Mesenchymal stem cell (in vitro differentiated cells and primary cell): Measurements from ENCODE around the gene ACRBP.

Experiments used
- DNase-seq: peaks from one replicate; pipeline ENCODE4 v3.0.0-alpha.2; 2013
- H2AFZ ChIP-seq: one replicate; pipeline ENCODE4 v1.6.1; 2013; ENCODE audit warnings: low read depth, mild to moderate bottlenecking, control low read depth, inconsistent platforms, low read length, moderate library complexity
- H2AK5ac ChIP-seq: 2 replicates; pipeline ENCODE4 v1.6.1; 2013; ENCODE audit warnings: low read length, moderate library complexity, mild to moderate bottlenecking, inconsistent platforms; ENCODE audit not compliant: severe bottlenecking
- H2BK120ac ChIP-seq: one replicate; pipeline ENCODE4 v1.6.1; 2013; ENCODE audit warnings: low read depth, mild to moderate bottlenecking, inconsistent platforms, low read length, moderate library complexity
- H2BK12ac ChIP-seq, 2 experiments: one replicate each; pipeline ENCODE4 v1.6.1; 2013; ENCODE audit warnings: inconsistent platforms in 2 of 2, low read length in 2 of 2, mild to moderate bottlenecking in 2 of 2, moderate library complexity in 2 of 2, control low read depth in 1 of 2
- H2BK15ac ChIP-seq: one replicate; pipeline ENCODE4 v1.6.1; 2013; ENCODE audit warnings: mild to moderate bottlenecking, low read depth, inconsistent platforms; ENCODE audit not compliant: poor library complexity, severe bottlenecking
- H2BK5ac ChIP-seq: 2 replicates; pipeline ENCODE4 v1.6.1; 2013; ENCODE audit warnings: low read depth, mild to moderate bottlenecking, low read length, control low read depth, inconsistent platforms; ENCODE audit not compliant: poor library complexity, severe bottlenecking
- H3K14ac ChIP-seq, 2 experiments: one replicate each; pipeline ENCODE4 v1.6.1; 2013; ENCODE audit warnings: inconsistent platforms in 2 of 2, low read length in 2 of 2, control low read depth in 1 of 2, mild to moderate bottlenecking in 1 of 2, moderate library complexity in 1 of 2
- H3K18ac ChIP-seq, 2 experiments: one replicate each; pipeline ENCODE4 v1.6.1; 2013; ENCODE audit warnings: inconsistent platforms in 2 of 2, low read length in 2 of 2, control low read depth in 1 of 2, low read depth in 1 of 2, mild to moderate bottlenecking in 1 of 2
- H3K23ac ChIP-seq, 2 experiments: one replicate each; pipeline ENCODE4 v1.6.1; 2013; ENCODE audit warnings: inconsistent platforms in 2 of 2, low read length in 2 of 2, mild to moderate bottlenecking in 2 of 2, moderate library complexity in 2 of 2, control low read depth in 1 of 2
- H3K27ac ChIP-seq: 2 replicates; pipeline ENCODE4 v1.5.1; 2013; ENCODE audit warnings: mild to moderate bottlenecking, moderate library complexity, low read length, control low read depth, inconsistent platforms; ENCODE audit not compliant: poor library complexity, severe bottlenecking
- H3K27me3 ChIP-seq, 2 experiments: 2 replicates each; pipeline versions ENCODE4 v1.6.1 to v1.7.0; 2013; ENCODE audit warnings: low read length in 2 of 2, mild to moderate bottlenecking in 2 of 2, moderate library complexity in 2 of 2, control low read depth in 1 of 2, inconsistent platforms in 1 of 2; ENCODE audit not compliant: control insufficient read depth in 1 of 2, insufficient read depth in 1 of 2
- H3K36me3 ChIP-seq, 2 experiments: 2 replicates each; pipeline versions ENCODE4 v1.6.1 to v1.7.0; 2013; ENCODE audit warnings: low read length in 2 of 2, control low read depth in 1 of 2, inconsistent platforms in 1 of 2, low read depth in 1 of 2, mild to moderate bottlenecking in 1 of 2; ENCODE audit not compliant: insufficient read depth in 2 of 2, control insufficient read depth in 1 of 2
- H3K4ac ChIP-seq, 2 experiments: one replicate each; pipeline ENCODE4 v1.6.1; 2013; ENCODE audit warnings: inconsistent platforms in 2 of 2, low read length in 2 of 2, mild to moderate bottlenecking in 2 of 2, moderate library complexity in 2 of 2, control low read depth in 1 of 2, low read depth in 1 of 2
- H3K4me1 ChIP-seq: 2 replicates; pipeline ENCODE4 v1.6.1; 2013; ENCODE audit warnings: low read depth, low read length, control low read depth; ENCODE audit not compliant: control insufficient read depth, insufficient read depth
- H3K4me2 ChIP-seq: 2 replicates; pipeline ENCODE4 v1.6.1; 2013; ENCODE audit warnings: low read length, mild to moderate bottlenecking, inconsistent platforms; ENCODE audit not compliant: poor library complexity, severe bottlenecking
- H3K4me3 ChIP-seq, 2 experiments: 2 replicates each; pipeline versions ENCODE4 v1.5.1 to v1.7.0; 2013; ENCODE audit warnings: low read length in 2 of 2, mild to moderate bottlenecking in 2 of 2, control low read depth in 1 of 2, low read depth in 1 of 2; ENCODE audit not compliant: insufficient read depth in 1 of 2
- H3K79me1 ChIP-seq: replicated peaks from 2 replicates; pipeline ENCODE4 v1.6.1; 2013; ENCODE audit warnings: mild to moderate bottlenecking, control low read depth, low read length, inconsistent platforms; ENCODE audit not compliant: poor library complexity, severe bottlenecking
- H3K9ac ChIP-seq: 2 replicates; pipeline ENCODE4 v1.7.0; 2013; ENCODE audit warnings: mild to moderate bottlenecking, low read length, moderate library complexity
- H3K9me3 ChIP-seq: 2 replicates; pipeline ENCODE4 v1.7.0; 2013; ENCODE audit warnings: mild to moderate bottlenecking, low read length; ENCODE audit not compliant: control insufficient read depth
- H4K8ac ChIP-seq: one replicate; pipeline ENCODE4 v1.6.1; 2013; ENCODE audit warnings: inconsistent platforms, mild to moderate bottlenecking, low read length, moderate library complexity
- H4K91ac ChIP-seq: one replicate; pipeline ENCODE4 v1.6.1; 2013; ENCODE audit warnings: mild to moderate bottlenecking, low read length, inconsistent platforms
- whole genome bisulfite sequencing: methylation state at CpG from one replicate; pipeline ENCODE4 v1.1.7; 2013; ENCODE audit warnings: mixed read lengths; 5-methylcytosine and 5-hydroxymethylcytosine counted together

ACRBP gene

GRCh38 chr12:6643569-6644256 is 3.5 kb downstream of the ACRBP start:
- Histone ChIP-seq H2BK5ac (no peak overlapping the region), H3K9ac (no peak overlapping the region), H2AK5ac (no peak overlapping the region), H3K4ac (no peak overlapping the region), H3K4me2 (no peak overlapping the region), H3K27me3 (peaks cover 9 to 32% of the 10 kb centered on the region in 2 experiments), H3K9me3 (peaks cover 40% of the 10 kb centered on the region), H4K91ac (no peak overlapping the region), H3K79me1 (no peaks in the 10 kb centered on the region), H3K4me1 (no peaks in the 10 kb centered on the region), H3K36me3 (peaks cover 8 to 27% of the 10 kb centered on the region in 2 experiments), H4K8ac (no peak overlapping the region), H2AFZ (no peak overlapping the region), H2BK15ac (no peak overlapping the region), H2BK12ac (no peak overlapping the region), H3K18ac (no peak overlapping the region), H3K23ac (no peak overlapping the region), H3K14ac (no peak overlapping the region), H2BK120ac (no peak overlapping the region), H3K27ac (no peak overlapping the region), H3K4me3 (peak overlapping the region in 1 of 2 experiments; percentile 12)
- no peak for DNase-seq
- WGBS, result 83% methylated on average over 5 of the region's 6 CpGs

- Histone ChIP-seq H4K8ac (no peak overlapping the region), H2BK5ac (no peak overlapping the region), H3K79me1 (no peaks in the 10 kb centered on the region), H2BK120ac (no peak overlapping the region), H2AFZ (no peak overlapping the region), H3K23ac (no peak overlapping the region), H2BK15ac (no peak overlapping the region), H4K91ac (no peak overlapping the region), H3K27ac (no peak overlapping the region), H3K4me2 (no peak overlapping the region), H3K27me3 (peaks cover 9 to 39% of the 10 kb centered on the region in 2 experiments), H2BK12ac (no peak overlapping the region), H3K9ac (no peak overlapping the region), H3K4me1 (peaks cover 3% of the 10 kb centered on the region), H3K18ac (no peak overlapping the region), H3K14ac (no peak overlapping the region), H2AK5ac (no peak overlapping the region), H3K4ac (no peak overlapping the region), H3K9me3 (peaks cover 40% of the 10 kb centered on the region), H3K4me3 (no peak overlapping the region), H3K36me3 (peaks cover 0 to 3% of the 10 kb centered on the region in 2 experiments)
- no peak for DNase-seq
- 60% methylated on average over 4 of the region's 4 CpGs for WGBS
Measured at GRCh38 chr12:6641131-6641530, 6.1 kb downstream of the ACRBP start.

- no peaks in the 10 kb centered on the region for H3K79me1 ChIP-seq
- H3K4me3 ChIP-seq, result no peak overlapping the region
- H3K27ac ChIP-seq, result no peak overlapping the region
- H2AK5ac ChIP-seq, result no peak overlapping the region
- no peak overlapping the region for H4K8ac ChIP-seq
- no peak overlapping the region for H3K23ac ChIP-seq
- peaks cover 9 to 41% of the 10 kb centered on the region in 2 experiments for H3K27me3 ChIP-seq
- no peak overlapping the region for H3K4me2 ChIP-seq
- H2BK15ac ChIP-seq, result no peak overlapping the region
- no peak overlapping the region for H2BK120ac ChIP-seq
- DNase-seq, result no peak
- no peak overlapping the region for H3K4ac ChIP-seq
- H3K18ac ChIP-seq, result no peak overlapping the region
- WGBS, result 73% methylated on average over 4 of the region's 4 CpGs
- no peak overlapping the region for H2BK12ac ChIP-seq
- peaks cover 40% of the 10 kb centered on the region for H3K9me3 ChIP-seq
- no peak overlapping the region for H3K9ac ChIP-seq
- H4K91ac ChIP-seq, result no peak overlapping the region
- H3K14ac ChIP-seq, result no peak overlapping the region
- H2AFZ ChIP-seq, result no peak overlapping the region
- peaks cover 0 to 3% of the 10 kb centered on the region in 2 experiments for H3K36me3 ChIP-seq
- H2BK5ac ChIP-seq, result no peak overlapping the region
- peaks cover 8% of the 10 kb centered on the region for H3K4me1 ChIP-seq
Measured at GRCh38 chr12:6640497-6640896, 6.7 kb downstream of the ACRBP start.

GRCh38 chr12:6639151-6639801 is 8.0 kb downstream of the ACRBP start:
- H4K8ac ChIP-seq, result no peak overlapping the region
- no peak overlapping the region for H3K18ac ChIP-seq
- H3K79me1 ChIP-seq, result no peaks in the 10 kb centered on the region
- peaks cover 10% of the 10 kb centered on the region for H3K4me1 ChIP-seq
- H3K23ac ChIP-seq, result no peak overlapping the region
- H3K27ac ChIP-seq, result no peak overlapping the region
- H4K91ac ChIP-seq, result no peak overlapping the region
- H3K27me3 ChIP-seq, result peaks cover 9 to 47% of the 10 kb centered on the region in 2 experiments
- no peak overlapping the region for H3K4ac ChIP-seq
- no peak overlapping the region for H2BK120ac ChIP-seq
- no peak overlapping the region for H2BK12ac ChIP-seq
- DNase-seq, result no peak
- peaks cover 29% of the 10 kb centered on the region for H3K9me3 ChIP-seq
- no peak overlapping the region for H3K14ac ChIP-seq
- H2BK15ac ChIP-seq, result no peak overlapping the region
- H3K9ac ChIP-seq, result no peak overlapping the region
- H3K4me2 ChIP-seq, result no peak overlapping the region
- peaks cover 0 to 2% of the 10 kb centered on the region in 2 experiments for H3K36me3 ChIP-seq
- 83% methylated on average over 10 of the region's 11 CpGs for WGBS
- H2AFZ ChIP-seq, result no peak overlapping the region
- no peak overlapping the region for H2AK5ac ChIP-seq
- no peak overlapping the region for H3K4me3 ChIP-seq
- no peak overlapping the region for H2BK5ac ChIP-seq
